Activated naive CD4-positive, alpha-beta T cell treated with anti-CD3 and anti-CD28 coated beads, Interleukin-2, amount 50 U/mL, for 24 hours (primary cell): ENCODE data around the gene ADAMTS3.

Experiments used
- H3K27ac Mint-ChIP-seq: one replicate; pipeline ENCODE4 v1.8.0; 2021; ENCODE audit warnings: mild to moderate bottlenecking, mixed read lengths
- H3K27me3 Mint-ChIP-seq: one replicate; pipeline ENCODE4 v1.8.0; 2021; ENCODE audit warnings: mixed read lengths
- H3K36me3 Mint-ChIP-seq: one replicate; pipeline ENCODE4 v1.8.0; 2021; ENCODE audit warnings: mixed read lengths
- H3K4me1 Mint-ChIP-seq: one replicate; pipeline ENCODE4 v1.8.0; 2021; ENCODE audit warnings: mixed read lengths
- H3K4me3 Mint-ChIP-seq: one replicate; pipeline ENCODE4 v1.8.0; 2021; ENCODE audit warnings: mild to moderate bottlenecking, mixed read lengths
- H3K9me3 Mint-ChIP-seq: one replicate; pipeline ENCODE4 v1.8.0; 2021; ENCODE audit warnings: mixed read lengths

ADAMTS3 gene

DNA sequence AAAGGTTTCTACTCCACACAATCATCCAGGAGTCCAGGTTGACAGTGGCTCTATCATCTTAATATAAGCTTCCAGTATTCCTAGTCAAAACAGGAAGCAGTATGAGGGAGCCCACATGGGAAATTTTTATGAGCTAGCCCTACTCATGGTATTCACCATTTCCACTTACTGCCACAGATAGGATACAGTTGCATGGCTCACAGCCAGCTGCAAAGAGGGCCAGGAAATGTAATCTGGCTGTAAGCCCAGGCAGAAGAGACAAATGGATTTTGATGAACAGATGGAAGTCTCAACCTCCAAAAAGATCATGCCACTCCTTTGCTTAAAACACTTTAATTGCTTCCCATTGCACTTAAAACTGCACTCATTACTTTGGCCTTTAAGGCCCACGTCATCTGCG lies 150.6 kb downstream of the ADAMTS3 start:
- H3K4me1 Mint-ChIP-seq: no peaks in the 10 kb centered on the region
- H3K4me3 Mint-ChIP-seq: no peak overlapping the region
- no peaks in the 10 kb centered on the region for H3K9me3 Mint-ChIP-seq
- H3K36me3 Mint-ChIP-seq: no peaks in the 10 kb centered on the region
- H3K27me3 Mint-ChIP-seq: no peaks in the 10 kb centered on the region
- no peak overlapping the region for H3K27ac Mint-ChIP-seq

GRCh38 chr4:72410158-72410557 lies 158.9 kb downstream of the ADAMTS3 start:
- Mint-ChIP-seq H3K27me3 (no peaks in the 10 kb centered on the region), H3K4me3 (no peak overlapping the region), H3K4me1 (no peaks in the 10 kb centered on the region), H3K36me3 (no peaks in the 10 kb centered on the region), H3K9me3 (peaks cover 4% of the 10 kb centered on the region), H3K27ac (no peak overlapping the region)

GRCh38 chr4:72408568-72408967 lies 160.5 kb downstream of the ADAMTS3 start:
- Mint-ChIP-seq H3K9me3 (peaks cover 4% of the 10 kb centered on the region), H3K36me3 (no peaks in the 10 kb centered on the region)

GRCh38 chr4:72405417-72405816 lies 163.6 kb downstream of the ADAMTS3 start:
- H3K27ac Mint-ChIP-seq: no peak overlapping the region
- H3K27me3 Mint-ChIP-seq: no peaks in the 10 kb centered on the region
- H3K4me3 Mint-ChIP-seq: no peak overlapping the region
- H3K4me1 Mint-ChIP-seq: no peaks in the 10 kb centered on the region
- H3K36me3 Mint-ChIP-seq: no peaks in the 10 kb centered on the region
- peaks cover 4% of the 10 kb centered on the region for H3K9me3 Mint-ChIP-seq

More at GRCh38 chr4:72408568-72408967, 160.5 kb downstream of the ADAMTS3 start:
- H3K4me1 Mint-ChIP-seq: no peaks in the 10 kb centered on the region
- no peak overlapping the region for H3K4me3 Mint-ChIP-seq
- H3K27me3 Mint-ChIP-seq: no peaks in the 10 kb centered on the region
- H3K27ac Mint-ChIP-seq: no peak overlapping the region

- no peak overlapping the region for H3K27ac Mint-ChIP-seq
- no peaks in the 10 kb centered on the region for H3K4me1 Mint-ChIP-seq
- H3K36me3 Mint-ChIP-seq: no peaks in the 10 kb centered on the region
- H3K27me3 Mint-ChIP-seq: no peaks in the 10 kb centered on the region
- no peaks in the 10 kb centered on the region for H3K9me3 Mint-ChIP-seq
- H3K4me3 Mint-ChIP-seq: no peak overlapping the region
These were observed 171.7 kb downstream of the ADAMTS3 start for GRCh38 chr4:72397314-72397713.

- H3K27ac Mint-ChIP-seq: no peak overlapping the region
- no peaks in the 10 kb centered on the region for H3K4me1 Mint-ChIP-seq
- H3K27me3 Mint-ChIP-seq: no peaks in the 10 kb centered on the region
These were observed 174.9 kb downstream of the ADAMTS3 start for GRCh38 chr4:72394012-72394663.

GRCh38 chr4:72391281-72391680 lies 177.7 kb downstream of the ADAMTS3 start:
- Mint-ChIP-seq H3K4me1 (no peaks in the 10 kb centered on the region), H3K36me3 (no peaks in the 10 kb centered on the region), H3K9me3 (no peaks in the 10 kb centered on the region), H3K27ac (no peak overlapping the region), H3K27me3 (peaks cover under 1% of the 10 kb centered on the region), H3K4me3 (no peak overlapping the region)

More at GRCh38 chr4:72394012-72394663, 174.9 kb downstream of the ADAMTS3 start:
- H3K9me3 Mint-ChIP-seq: no peaks in the 10 kb centered on the region
- no peaks in the 10 kb centered on the region for H3K36me3 Mint-ChIP-seq
- H3K4me3 Mint-ChIP-seq: no peak overlapping the region

GRCh38 chr4:72390409-72390808 lies 178.6 kb downstream of the ADAMTS3 start:
- H3K4me3 Mint-ChIP-seq: no peak overlapping the region
- no peaks in the 10 kb centered on the region for H3K4me1 Mint-ChIP-seq
- H3K36me3 Mint-ChIP-seq: no peaks in the 10 kb centered on the region
- no peak overlapping the region for H3K27ac Mint-ChIP-seq
- H3K9me3 Mint-ChIP-seq: no peaks in the 10 kb centered on the region
- H3K27me3 Mint-ChIP-seq: peaks cover 2% of the 10 kb centered on the region

DNA sequence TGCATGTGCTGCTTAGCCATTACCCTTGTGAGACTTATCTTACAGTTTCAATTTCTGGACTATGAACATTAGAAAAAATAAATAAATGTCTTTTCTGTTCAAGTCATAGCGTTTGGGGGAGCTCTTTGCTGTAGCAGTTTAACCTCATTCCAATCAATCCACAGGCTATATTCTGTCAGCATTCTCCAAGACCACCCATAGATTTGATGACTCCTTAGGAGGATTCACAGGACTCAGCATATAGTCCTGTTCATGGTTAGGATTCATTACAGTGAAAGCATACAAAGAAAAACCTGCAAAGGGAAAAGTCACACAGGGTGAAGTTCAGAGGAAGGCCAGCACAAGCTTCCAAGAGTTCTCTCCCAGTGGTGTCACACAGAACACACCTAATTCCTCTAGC lies 180.5 kb downstream of the ADAMTS3 start:
- peaks cover 2% of the 10 kb centered on the region for H3K27me3 Mint-ChIP-seq
- no peak overlapping the region for H3K4me3 Mint-ChIP-seq
- H3K27ac Mint-ChIP-seq: no peak overlapping the region

GRCh38 chr4:72387959-72388358 lies 181.1 kb downstream of the ADAMTS3 start:
- no peak overlapping the region for H3K4me3 Mint-ChIP-seq
- H3K4me1 Mint-ChIP-seq: no peaks in the 10 kb centered on the region
- H3K36me3 Mint-ChIP-seq: no peaks in the 10 kb centered on the region
- H3K9me3 Mint-ChIP-seq: no peaks in the 10 kb centered on the region
- H3K27me3 Mint-ChIP-seq: peaks cover 2% of the 10 kb centered on the region
- no peak overlapping the region for H3K27ac Mint-ChIP-seq

More for the DNA sequence above, 180.5 kb downstream of the ADAMTS3 start:
- Mint-ChIP-seq H3K9me3 (no peaks in the 10 kb centered on the region), H3K36me3 (no peaks in the 10 kb centered on the region), H3K4me1 (no peaks in the 10 kb centered on the region)

- Mint-ChIP-seq H3K27me3 (peaks cover 2% of the 10 kb centered on the region), H3K27ac (no peak overlapping the region), H3K36me3 (no peaks in the 10 kb centered on the region), H3K9me3 (no peaks in the 10 kb centered on the region), H3K4me3 (no peak overlapping the region), H3K4me1 (no peaks in the 10 kb centered on the region)
These were observed 185.6 kb downstream of the ADAMTS3 start for GRCh38 chr4:72383439-72383838.

- H3K27me3 Mint-ChIP-seq: no peaks in the 10 kb centered on the region
- no peak overlapping the region for H3K4me3 Mint-ChIP-seq
- no peaks in the 10 kb centered on the region for H3K4me1 Mint-ChIP-seq
- H3K9me3 Mint-ChIP-seq: no peaks in the 10 kb centered on the region
- no peak overlapping the region for H3K27ac Mint-ChIP-seq
- no peaks in the 10 kb centered on the region for H3K36me3 Mint-ChIP-seq
These were observed 190.1 kb downstream of the ADAMTS3 start for GRCh38 chr4:72378901-72379300.

- no peak overlapping the region for H3K27ac Mint-ChIP-seq
- no peak overlapping the region for H3K4me3 Mint-ChIP-seq
- H3K27me3 Mint-ChIP-seq: no peaks in the 10 kb centered on the region
- no peaks in the 10 kb centered on the region for H3K36me3 Mint-ChIP-seq
- no peaks in the 10 kb centered on the region for H3K4me1 Mint-ChIP-seq
- no peaks in the 10 kb centered on the region for H3K9me3 Mint-ChIP-seq
These were observed 191.4 kb downstream of the ADAMTS3 start for GRCh38 chr4:72377491-72378194.

GRCh38 chr4:72376901-72377300 lies 192.1 kb downstream of the ADAMTS3 start:
- H3K36me3 Mint-ChIP-seq: no peaks in the 10 kb centered on the region
- no peaks in the 10 kb centered on the region for H3K4me1 Mint-ChIP-seq
- H3K27ac Mint-ChIP-seq: no peak overlapping the region
- no peaks in the 10 kb centered on the region for H3K9me3 Mint-ChIP-seq
- no peak overlapping the region for H3K4me3 Mint-ChIP-seq
- no peaks in the 10 kb centered on the region for H3K27me3 Mint-ChIP-seq

DNA sequence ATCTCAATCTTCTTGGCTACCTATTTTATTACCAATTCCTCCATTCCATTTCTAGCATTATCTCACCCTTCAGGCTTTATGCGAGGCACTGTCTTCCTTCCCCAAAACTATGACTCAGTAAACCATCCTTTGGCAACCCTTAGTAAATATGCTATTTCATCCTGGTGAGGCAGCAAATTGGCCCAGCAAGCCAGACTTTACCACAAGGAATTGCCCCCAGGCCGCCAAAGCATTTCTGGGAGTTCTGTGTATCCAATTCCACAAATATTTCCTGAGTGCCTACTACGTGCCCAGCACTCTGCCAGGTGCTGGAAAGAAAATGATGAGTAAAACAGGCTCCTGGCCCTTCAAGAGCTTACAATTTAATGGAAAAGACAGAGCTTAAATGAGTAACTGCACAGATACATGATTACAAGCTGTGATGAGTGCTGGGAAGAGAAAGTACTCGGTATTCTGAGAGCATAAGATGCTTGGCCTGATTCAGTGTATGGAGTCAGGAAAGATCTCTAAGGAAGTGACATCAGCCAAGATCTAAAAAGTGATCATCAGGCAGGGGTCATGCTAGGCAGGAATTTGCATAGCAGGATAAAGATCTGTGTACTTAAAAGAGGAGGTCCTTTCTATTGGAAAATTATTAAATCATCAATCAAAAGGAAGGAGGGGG lies 193.8 kb downstream of the ADAMTS3 start:
- Mint-ChIP-seq H3K4me1 (no peaks in the 10 kb centered on the region), H3K9me3 (no peaks in the 10 kb centered on the region), H3K27ac (no peak overlapping the region), H3K27me3 (no peaks in the 10 kb centered on the region), H3K36me3 (no peaks in the 10 kb centered on the region), H3K4me3 (no peak overlapping the region)

- Mint-ChIP-seq H3K27ac (no peak overlapping the region), H3K27me3 (no peaks in the 10 kb centered on the region), H3K4me3 (no peak overlapping the region), H3K4me1 (no peaks in the 10 kb centered on the region), H3K9me3 (no peaks in the 10 kb centered on the region), H3K36me3 (no peaks in the 10 kb centered on the region)
These were observed 194.9 kb downstream of the ADAMTS3 start for GRCh38 chr4:72374159-72374558.
